GM21528 (cell line): ENCODE measurements around the gene WNT3A.
"Not testable (repeated sequence)": the region's sequence is repeated elsewhere in the genome, so short reads cannot be mapped to it uniquely, and the experiment has no call there.

ENCODE experiments used
- ATAC-seq: cut with Tn5 transposase; IDR thresholded peaks from one replicate; pipeline ENCODE4 v1.9.1; 2021; ENCODE audit warnings: mild to moderate bottlenecking, moderate library complexity; ENCODE audit not compliant: unreplicated experiment, low FRiP score

WNT3A gene

DNA sequence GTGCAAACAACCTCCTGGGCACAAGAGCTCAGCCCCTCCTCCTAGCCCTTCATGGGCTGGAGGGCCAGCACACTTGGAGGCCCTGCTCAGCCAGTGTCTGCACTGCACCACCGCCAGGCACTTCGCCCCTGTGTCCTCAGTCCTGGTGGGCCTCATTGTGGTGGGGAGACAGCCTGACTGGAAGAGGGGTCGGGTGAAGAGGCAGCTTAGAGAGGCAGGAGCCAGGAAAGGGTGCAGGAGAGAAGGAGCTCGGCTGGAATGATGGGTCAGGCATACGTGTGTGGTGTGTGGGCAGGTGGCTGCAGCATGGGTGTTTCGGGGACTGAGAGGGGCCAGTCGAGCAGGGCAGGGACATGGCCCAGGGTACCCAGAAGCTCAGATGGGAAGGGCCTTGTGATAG is 4.1 kb downstream of the WNT3A start:
- ATAC-seq: no peak

DNA sequence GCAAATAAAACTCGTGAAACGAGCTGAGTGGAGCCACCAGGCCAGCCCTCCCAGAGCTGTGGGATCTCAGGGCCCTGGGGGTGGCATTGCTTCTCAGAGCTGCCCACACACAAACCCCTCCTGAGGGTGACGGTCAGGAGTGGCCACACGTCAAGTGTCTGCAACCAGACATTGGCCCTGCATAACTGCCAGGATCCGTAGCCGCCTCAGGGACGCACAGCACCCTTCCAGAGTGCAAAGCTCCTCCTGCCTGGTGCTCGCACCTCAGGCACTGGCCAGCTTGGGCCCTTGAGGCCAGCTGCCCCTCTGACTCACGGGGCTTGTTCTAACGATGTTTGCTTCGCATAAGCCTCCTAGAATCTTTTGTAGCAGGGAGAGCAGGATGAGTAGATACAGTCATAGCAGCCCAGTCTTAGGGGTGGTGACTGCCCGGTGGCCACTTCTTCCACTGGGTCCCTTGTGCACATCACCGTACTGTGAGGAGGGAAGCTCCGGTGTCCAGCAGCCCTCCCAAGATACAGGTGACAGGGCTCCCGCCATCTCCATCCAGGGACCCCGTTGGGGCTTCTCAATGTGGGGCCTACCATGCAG is 5.0 kb downstream of the WNT3A start:
- no peak for ATAC-seq

DNA sequence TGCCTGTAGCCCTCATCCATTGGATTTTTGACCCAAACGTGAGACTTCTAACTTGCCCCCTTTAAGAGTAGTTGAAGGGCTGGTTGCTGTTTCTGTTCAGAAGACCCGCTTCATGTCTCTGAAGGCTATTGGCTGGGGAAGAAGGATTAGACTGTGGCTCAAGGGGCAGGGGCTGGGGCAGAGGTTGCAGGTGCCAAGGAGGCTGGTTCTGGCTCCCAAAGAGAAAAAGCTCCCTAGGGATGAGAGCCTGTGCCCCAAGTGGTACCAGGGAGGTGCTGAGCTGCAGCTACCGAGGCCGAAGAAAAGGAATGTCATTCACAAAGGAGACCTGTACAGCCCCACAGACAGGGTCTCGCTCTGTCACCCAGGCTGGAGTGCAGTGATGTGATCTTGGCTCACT is 5.8 kb downstream of the WNT3A start:
- no peak for ATAC-seq

DNA sequence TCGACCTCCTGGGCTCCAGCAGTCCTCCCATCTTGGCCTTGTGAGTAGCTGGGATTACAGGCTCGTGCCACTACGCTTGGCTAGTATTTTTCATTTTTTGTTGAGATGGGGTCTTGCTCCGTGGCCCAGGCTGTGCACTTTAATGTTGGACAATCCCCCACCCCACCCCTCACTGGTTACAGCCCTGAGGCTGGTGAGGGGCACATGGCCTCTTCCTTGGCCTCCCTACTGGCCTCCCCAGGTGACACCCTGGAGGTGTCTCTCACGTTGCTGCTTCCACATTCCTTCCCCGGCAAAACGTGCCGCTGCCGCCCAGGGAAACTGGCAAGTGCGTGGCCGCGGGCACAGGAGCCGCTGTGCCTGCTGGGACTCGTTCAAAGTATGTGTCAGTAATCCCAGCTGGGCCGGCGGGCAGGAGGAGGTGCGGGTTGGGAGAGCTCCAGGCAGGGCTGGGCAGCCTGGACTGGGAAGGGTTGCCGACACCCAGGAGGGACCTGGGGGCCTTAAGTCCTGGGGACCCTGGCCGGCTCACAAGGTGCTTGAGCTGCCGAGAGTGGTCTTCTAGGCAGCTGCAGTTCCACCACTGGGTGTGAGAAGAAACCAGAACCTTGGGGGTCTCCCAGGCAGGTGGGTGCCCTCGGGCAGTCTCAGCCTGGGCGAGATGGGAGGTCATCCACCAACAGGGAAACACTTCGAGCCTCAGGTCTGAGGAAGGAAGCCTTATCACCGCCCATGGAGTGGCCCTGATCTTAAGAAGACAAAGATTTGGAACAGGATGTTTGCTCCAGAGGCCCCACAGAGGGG is 6.5 kb downstream of the WNT3A start:
- no peak for ATAC-seq

DNA sequence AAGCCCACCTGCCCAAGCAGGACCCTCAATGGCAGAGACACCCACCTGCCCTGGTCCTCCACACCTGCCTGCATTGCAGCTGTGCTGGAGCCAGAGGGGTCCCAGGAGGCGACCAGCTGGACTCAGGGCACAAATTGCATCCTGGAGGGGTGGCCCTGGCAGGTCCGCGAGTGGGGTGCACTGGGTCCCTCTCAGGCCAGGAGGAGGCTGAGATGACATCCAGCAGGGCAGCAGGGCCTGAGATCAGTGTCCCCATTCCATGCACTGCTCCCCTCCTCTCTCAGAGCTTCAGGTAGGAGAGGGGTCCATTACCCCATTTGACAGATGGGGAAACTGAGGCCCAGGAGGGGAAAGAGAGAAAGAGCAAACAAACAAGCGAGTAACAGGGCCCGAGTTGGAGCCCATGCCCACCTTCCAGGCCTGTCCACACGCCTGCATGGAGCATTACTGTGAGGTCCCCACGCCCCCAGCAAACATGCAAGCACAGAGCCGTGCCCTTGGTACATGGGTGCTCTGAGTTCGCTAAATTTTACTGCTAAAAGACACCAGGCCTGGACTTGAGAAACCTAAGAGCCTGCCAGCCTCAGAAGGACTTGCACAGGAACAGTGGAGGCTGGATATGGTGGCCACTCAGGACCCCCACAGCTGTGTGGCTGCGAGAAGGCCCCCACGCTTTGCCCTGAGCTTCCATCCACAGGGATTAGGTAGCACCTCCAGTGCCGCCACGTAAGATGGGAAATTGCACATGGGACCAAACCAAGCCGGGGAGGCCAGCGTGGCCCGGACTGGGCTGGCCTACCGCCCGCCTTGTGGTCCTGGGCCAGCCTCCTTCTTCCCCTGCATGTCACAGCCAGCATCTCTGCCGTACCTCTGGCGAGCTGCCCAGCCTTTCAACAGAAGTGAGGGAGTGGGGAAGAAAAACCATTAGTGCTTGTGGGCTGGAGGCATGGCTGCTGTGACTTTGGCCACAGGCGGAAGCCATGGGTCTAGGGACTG is 7.4 kb downstream of the WNT3A start:
- no peak for ATAC-seq

DNA sequence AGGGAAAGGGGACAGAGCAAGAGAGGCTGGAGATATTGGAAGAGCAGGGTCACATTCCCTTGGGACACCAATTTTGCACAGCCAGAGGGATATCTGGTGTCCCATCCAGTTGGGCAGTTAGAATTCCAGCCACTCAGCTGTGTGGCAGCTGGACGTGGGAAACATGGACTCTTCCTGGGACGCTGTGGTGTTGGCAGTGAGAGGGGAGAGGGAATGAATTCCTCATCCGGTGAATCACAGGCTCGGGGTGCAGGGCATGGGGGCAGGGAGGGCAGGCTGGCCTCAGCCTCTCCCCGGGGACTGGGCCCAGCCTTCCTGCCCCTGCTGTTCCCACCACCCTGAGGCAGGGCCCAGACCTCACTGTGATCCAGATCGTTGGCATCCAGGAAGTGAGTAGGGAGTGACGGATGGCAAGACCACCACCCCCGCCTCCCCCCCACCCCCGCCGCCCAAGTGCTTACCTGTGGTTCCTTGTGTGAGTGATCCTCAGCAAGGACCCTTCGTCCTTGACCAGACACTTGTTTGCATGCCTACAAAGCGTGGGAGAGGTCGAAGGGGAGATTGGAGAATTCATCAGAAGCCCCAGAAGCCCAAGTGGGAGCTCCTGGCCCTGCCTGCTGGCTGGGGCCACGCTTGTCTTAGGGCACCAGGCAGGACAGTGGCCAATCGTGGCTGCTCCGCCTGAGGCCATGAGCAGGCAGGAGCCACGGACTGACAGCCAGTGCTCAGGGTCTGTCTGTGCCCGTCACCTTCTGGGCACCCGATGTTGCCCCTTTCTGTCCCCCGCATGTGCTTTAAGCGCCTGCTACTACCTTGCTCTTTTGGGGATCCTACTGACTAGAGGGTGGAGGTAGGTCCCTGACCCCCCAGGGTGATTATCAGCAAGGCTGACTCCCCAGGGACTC is 8.7 kb downstream of the WNT3A start:
- ATAC-seq: no peak

DNA sequence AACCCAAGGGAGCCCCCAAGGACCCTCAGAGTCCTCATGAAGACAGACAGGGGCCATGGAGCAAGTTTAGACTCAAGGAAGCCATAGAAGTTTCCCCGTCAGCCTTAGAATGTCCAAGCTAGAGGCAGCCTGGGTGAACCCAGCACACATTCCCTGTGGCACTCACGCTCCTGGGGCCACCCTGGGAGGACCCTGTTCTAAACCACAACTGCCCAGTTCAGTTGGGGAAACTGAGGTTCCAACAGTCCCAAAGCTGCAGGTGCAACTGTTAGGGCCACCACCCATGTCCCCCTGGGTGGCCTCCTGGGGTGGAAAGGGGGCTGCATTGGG is 9.3 kb downstream of the WNT3A start:
- no peak for ATAC-seq

DNA sequence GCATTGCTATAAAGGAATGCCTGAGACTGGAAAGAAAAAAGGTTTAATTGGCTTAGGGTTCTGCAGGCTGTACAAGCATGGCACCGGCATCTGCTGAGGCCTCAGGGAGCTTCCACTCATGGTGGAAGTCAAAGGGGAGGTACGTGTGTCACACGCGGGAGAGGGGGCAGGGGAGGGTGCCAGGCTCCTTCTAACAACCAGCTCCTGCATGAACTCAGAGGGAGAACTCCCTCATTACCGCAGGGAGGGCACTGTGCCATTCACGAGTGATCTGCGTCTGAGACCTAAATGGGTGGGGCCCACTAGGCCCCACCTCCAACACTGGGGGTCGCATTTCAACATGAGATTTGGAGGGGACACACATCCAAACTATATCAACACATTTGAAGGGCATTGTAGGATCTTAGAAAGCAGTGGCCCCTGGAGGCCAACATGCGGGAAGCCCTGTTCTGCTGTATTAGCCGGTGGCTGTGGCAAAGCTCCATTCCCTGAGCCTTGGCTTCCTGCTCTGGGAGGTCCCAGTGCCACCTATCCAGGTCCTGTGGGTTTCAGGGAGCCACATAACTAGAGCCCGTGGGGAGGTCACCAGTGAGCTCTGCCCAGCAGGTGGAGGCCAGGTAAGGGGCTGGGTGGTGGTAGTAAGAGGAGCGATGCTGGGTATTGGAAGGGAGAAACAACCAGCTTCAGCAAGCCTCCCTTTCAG is 10.0 kb downstream of the WNT3A start:
- ATAC-seq: no peak

DNA sequence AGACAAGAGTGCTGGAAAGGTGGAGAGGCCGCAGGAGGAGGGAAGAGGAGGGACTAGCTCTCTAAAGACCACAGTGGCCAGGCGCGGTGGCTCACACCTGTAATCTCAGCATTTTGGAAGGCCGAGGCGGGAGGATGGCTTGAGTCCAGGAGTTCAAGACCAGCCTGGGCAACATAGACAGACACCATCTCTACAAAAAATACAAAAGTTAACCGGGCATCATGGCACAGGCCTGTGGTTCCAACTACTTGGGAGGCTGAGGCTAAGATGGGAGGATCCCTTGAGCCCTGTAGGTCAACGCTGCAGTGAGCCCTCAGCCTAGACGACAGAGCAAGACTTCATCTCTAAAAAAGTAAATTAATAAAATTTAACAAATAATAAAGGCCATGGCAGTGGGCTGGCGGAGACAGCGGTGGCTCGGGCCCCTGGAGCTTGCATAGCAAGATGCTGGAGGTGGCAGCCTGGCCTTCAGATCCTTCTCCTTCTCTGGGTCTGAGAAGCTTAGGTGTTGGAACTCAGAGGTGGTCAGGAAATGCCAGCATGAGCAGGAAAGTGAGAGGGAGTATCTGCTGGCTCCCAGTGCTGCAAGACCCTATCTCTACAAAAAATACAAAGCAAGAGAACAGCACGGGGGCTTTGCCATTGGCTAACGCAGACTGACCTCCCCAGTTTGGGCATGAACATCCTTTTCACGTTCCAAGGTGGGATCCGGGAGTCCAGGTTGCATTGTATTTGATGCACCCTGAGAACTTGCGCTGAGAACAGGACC is 10.7 kb downstream of the WNT3A start:
- no peak for ATAC-seq

DNA sequence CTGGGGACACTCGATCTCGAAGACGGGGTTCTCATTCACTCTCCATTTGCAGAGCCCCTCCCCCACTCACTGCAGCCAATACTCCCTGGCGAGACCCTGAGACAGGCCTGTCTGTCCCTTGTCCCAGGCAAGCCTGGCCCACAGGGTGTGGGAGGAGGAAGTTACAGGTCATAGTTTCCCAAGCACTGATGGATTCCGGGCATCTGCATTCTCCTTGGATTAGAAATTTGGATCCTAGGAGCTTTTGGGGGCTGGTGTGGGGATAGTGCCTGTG is 11.3 kb downstream of the WNT3A start:
- no peak for ATAC-seq

DNA sequence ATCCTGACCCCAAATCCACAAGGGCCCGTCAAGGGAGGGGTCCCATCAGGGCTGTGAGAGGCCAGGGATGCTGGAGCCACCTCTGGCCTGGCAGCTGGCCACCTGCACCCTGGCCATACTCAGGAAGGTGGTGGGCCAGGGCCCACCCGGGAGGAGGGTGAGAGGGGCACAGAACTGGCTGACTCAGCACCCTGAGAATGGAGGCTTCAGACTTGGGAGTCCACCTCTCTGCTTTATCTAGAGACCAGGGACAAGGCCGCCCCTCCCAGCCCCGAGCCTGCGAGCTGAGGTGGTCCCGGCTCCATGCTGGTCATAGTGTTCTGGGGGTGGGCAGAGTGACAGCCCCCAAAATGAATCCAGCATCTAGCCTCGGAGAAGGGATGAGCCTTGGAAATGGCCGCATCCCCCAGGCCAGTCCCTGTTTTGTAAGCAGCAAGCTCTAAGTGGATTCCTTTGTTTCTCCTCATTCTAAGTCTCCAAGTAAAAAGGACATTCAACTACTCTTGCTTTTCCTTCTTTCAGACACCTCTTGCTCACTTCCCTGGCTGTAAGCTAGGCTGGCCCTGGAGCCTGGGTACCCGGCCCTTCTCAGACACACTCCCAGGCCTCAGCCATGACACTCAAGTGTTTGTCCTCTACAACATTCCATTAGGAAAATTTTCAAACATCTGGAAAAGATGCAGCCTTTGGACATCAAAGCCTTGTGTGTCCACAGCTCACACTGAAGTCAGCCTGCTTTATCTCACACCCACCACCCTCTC is 12.3 kb downstream of the WNT3A start:
- no peak for ATAC-seq

DNA sequence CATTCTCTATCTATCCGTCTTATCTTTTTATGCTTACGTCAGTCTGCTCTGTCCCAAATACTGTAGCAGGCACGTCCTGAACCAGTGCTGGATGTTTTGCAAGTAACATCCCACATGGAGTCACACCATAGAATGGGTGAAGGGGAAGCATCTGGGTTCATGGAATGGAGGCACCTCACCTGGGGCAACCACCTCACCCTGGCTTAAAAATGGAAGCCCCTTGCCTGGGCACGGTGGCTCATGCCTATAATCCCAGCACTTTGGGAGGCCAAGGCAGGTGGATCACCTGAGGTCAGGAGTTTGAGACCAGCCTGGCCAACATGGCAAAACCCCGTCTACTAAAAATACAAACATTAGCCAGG is 12.9 kb downstream of the WNT3A start:
- ATAC-seq: not testable (repeated sequence)

DNA sequence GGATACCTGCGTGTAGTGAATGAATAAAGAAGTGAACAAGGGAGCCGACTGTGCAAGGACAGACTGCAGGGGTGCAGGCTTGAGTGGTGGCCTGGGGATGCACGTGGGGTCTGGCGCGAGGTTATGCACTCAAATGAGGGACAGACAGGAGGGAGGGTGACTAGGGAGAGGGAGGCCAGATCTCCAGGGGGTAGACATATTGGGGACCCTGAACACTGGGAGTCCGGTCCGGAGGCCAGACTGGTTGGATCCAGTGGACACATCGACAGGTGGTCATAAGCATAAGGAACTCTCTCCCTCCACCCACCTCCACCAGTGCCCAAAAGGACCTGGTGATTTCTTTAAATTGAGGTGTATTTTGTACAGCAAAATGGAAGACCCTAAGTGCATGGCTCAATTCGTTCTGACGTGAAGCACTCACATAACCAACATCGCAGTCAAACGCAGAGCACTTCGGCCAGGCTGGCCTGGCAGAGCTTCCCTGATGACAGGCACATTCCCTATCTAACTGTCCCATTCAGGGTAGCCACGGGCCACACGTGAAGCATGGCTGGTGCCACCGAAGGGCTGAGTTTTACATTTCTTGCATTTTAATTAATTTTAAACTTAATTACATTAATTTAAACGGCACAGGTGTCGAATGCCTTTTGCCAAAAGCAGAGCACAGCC is 14.0 kb downstream of the WNT3A start:
- no peak for ATAC-seq

DNA sequence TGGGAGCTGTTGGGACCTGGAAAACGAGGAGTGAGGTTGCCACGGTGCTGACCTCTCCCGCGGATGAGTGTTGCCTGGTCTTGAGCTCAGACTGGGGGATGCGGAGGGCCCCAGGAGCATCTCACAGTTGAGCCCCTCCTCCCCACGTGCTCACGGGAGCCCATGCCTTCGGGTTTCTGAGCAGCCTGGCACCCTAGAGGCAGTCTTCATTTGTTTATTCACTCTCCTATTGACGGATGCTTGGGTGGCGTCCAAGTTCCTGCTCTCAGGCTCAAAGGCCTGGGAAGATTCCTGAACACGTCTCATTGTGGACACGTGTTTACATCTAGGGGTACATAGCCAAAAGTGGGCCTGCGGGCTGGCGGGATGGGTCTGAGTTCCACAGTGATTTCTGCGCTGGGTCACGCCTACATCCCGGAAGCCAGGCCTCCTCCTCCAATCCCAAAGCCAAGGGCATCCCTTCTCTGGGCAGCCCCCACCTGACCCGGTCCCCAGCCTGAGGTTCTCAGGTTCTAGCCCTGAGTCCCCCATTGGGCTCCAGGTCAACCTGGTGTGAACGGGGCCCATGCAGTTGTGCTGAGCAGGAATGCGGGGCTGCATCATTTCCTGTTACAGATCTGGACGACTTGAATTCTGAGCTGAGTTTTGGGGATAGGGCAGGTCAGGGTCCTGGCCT is 14.7 kb downstream of the WNT3A start:
- ATAC-seq: no peak

DNA sequence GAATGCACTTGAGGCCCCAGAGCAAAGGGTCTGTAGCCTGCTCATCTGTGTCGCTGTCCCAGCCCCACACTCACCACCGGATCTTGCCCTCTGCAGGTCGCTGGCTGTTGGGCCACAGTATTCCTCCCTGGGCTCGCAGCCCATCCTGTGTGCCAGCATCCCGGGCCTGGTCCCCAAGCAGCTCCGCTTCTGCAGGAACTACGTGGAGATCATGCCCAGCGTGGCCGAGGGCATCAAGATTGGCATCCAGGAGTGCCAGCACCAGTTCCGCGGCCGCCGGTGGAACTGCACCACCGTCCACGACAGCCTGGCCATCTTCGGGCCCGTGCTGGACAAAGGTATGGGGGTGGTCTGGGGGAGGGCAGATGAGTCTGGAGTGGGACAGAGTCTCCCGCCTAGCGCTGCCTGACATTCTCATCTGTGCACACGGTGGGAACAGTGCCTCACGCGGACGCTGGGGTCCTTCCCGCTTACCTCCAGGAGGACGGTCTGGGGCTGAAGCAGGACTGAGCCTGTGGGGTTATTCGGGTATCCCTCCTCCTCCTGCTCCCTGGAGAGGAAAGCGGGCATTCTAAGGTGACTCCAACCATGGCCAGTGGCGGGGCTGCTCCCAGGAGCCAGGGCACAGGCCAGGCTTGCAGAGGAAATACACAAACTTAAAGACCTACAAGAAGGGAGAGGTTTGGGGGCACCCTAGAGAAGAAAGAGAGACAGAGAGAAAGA is 15.9 kb downstream of the WNT3A start:
- ATAC-seq: no peak

DNA sequence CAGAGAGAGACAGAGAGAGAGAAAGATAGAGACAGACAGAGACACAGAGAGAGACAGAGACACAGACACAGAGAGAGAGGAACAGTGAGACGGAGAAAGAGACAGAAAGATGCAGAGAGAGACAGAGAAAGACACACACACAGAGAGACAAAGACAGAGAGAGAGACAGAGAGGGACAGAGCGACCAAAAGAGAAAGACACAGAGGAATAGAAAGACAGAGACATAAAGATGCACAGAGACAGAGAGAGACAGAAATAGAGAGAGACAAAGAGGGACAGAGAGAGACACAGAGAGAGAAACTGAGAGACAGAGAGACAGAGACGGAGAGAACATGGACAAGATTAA is 16.5 kb downstream of the WNT3A start:
- ATAC-seq: no peak

DNA sequence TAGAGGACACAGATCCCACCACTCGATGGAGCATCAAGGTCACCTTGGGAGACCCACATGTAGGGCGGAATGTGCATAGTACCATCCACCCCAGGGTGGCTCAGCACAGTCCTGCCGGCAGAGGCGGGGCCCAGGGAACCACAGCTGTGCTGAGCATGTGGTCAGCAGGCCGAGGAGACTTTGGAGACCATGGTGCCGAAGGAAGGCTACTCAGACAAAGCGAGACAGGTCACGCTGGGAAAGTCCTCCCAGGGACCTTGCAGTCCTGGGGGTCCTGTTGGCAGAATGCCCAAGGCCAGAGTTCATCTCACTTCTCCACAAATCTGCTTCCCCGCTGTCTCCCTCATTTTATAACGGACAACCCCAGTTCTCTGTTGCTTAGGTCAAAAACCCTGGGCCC is 22.5 kb downstream of the WNT3A start:
- ATAC-seq: no peak
